Trophoblast cell (in vitro differentiated cells and primary cell): ENCODE data around the gene SEMA4C.

Experiments
- DNase-seq, 2 donors: peaks; one replicate each; pipeline ENCODE4 v3.0.0-alpha.2; 2016
- H2AFZ ChIP-seq: 2 replicates; pipeline ENCODE4 v1.6.1; 2013; ENCODE audit warnings: low read length, moderate library complexity, mild to moderate bottlenecking; ENCODE audit not compliant: insufficient read depth, poor library complexity
- H2AK5ac ChIP-seq: 2 replicates; pipeline ENCODE4 v1.6.1; 2013; ENCODE audit warnings: mild to moderate bottlenecking, low read length
- H2BK120ac ChIP-seq: 2 replicates; pipeline ENCODE4 v1.6.1; 2013; ENCODE audit warnings: low read length, mild to moderate bottlenecking, moderate library complexity; ENCODE audit not compliant: insufficient read depth, poor library complexity
- H2BK12ac ChIP-seq: 2 replicates; pipeline ENCODE4 v1.6.1; 2013; ENCODE audit warnings: mild to moderate bottlenecking, low read length, moderate library complexity
- H2BK5ac ChIP-seq: 2 replicates; pipeline ENCODE4 v1.6.1; 2013; ENCODE audit warnings: low read length, low read depth, moderate library complexity, mild to moderate bottlenecking; ENCODE audit not compliant: poor library complexity
- H3K14ac ChIP-seq: 2 replicates; pipeline ENCODE4 v1.6.1; 2013; ENCODE audit warnings: mild to moderate bottlenecking, low read length
- H3K18ac ChIP-seq: 2 replicates; pipeline ENCODE4 v1.6.1; 2013; ENCODE audit warnings: mild to moderate bottlenecking, low read length
- H3K23ac ChIP-seq: 2 replicates; pipeline ENCODE4 v1.6.1; 2013; ENCODE audit warnings: low read length
- H3K27ac ChIP-seq: 2 replicates; pipeline ENCODE4 v1.5.1; 2013; ENCODE audit warnings: low read depth, mild to moderate bottlenecking, inconsistent platforms, low read length, moderate library complexity
- H3K27me3 ChIP-seq: 2 replicates; pipeline ENCODE4 v1.6.1; 2013; ENCODE audit warnings: inconsistent platforms, mild to moderate bottlenecking, low read length, moderate library complexity; ENCODE audit not compliant: insufficient read depth
- H3K36me3 ChIP-seq, 2 experiments: 1 replicate in 1 of 2; 2 replicates in 1 of 2; pipeline ENCODE4 v1.6.1; 2013; ENCODE audit warnings: low read length in 2 of 2, mild to moderate bottlenecking in 2 of 2, moderate library complexity in 1 of 2; ENCODE audit not compliant: insufficient read depth in 2 of 2, control insufficient read depth in 1 of 2
- H3K4ac ChIP-seq: 2 replicates; pipeline ENCODE4 v1.6.1; 2013; ENCODE audit warnings: low read depth, mild to moderate bottlenecking, low read length, moderate library complexity
- H3K4me1 ChIP-seq, 2 experiments: 1 replicate in 1 of 2; 2 replicates in 1 of 2; pipeline ENCODE4 v1.6.1; 2013; ENCODE audit warnings: low read length in 2 of 2, mild to moderate bottlenecking in 2 of 2, moderate library complexity in 1 of 2; ENCODE audit not compliant: insufficient read depth in 2 of 2, control insufficient read depth in 1 of 2
- H3K4me2 ChIP-seq: 2 replicates; pipeline ENCODE4 v1.6.1; 2013; ENCODE audit warnings: inconsistent platforms, mild to moderate bottlenecking, low read length, moderate library complexity
- H3K4me3 ChIP-seq: 2 replicates; pipeline ENCODE4 v1.5.1; 2013; ENCODE audit warnings: mild to moderate bottlenecking, low read depth, low read length, inconsistent platforms
- H3K79me1 ChIP-seq: one replicate; pipeline ENCODE4 v1.6.1; 2013; ENCODE audit warnings: low read length
- H3K79me2 ChIP-seq: 2 replicates; pipeline ENCODE4 v1.6.1; 2013; ENCODE audit warnings: low read length, mild to moderate bottlenecking; ENCODE audit not compliant: control insufficient read depth, insufficient read depth, poor library complexity
- H3K9ac ChIP-seq: 2 replicates; pipeline ENCODE4 v1.6.1; 2013; ENCODE audit warnings: mild to moderate bottlenecking, low read length
- H3K9me3 ChIP-seq: 2 replicates; pipeline ENCODE4 v1.6.1; 2013; ENCODE audit warnings: low read depth, mild to moderate bottlenecking, control low read depth, inconsistent platforms, low read length; ENCODE audit not compliant: insufficient read depth
- H4K12ac ChIP-seq: 2 replicates; pipeline ENCODE4 v1.6.1; 2013; ENCODE audit warnings: low read depth, mild to moderate bottlenecking, low read length, moderate library complexity
- H4K8ac ChIP-seq: 2 replicates; pipeline ENCODE4 v1.6.1; 2013; ENCODE audit warnings: low read depth, mild to moderate bottlenecking, low read length, moderate library complexity
- H4K91ac ChIP-seq: one replicate; pipeline ENCODE4 v1.6.1; 2013; ENCODE audit warnings: low read depth, mild to moderate bottlenecking, low read length, moderate library complexity
- WGBS: extraction: QIAGEN DNeasy Blood & Tissue Kit; methylation state at CpG from one replicate; pipeline ENCODE4 v1.1.7; 2013; ENCODE audit warnings: missing lambda C conversion rate; ENCODE audit not compliant: insufficient read length, insufficient coverage; ENCODE audit errors: extremely low coverage; 5-methylcytosine and 5-hydroxymethylcytosine counted together

SEMA4C gene

DNA sequence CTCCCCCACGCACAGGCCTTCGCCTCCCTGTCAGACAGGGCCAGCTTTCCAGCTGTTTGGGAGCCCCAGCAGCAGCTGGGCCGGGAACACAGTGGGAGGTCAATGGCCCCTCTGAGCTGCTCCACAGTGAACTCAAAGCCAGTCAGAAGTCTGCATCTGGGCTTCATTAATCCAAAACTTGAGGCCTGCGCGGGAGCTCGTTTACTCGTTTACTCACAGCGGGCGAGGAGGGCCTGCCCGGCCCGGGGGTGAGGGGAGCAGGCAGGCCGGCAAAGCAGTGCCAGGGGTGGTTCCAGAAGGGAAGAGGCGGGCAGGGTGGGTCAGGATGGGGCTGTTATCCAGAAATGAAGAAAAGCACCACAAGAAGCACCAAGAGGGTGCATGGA lies 36.8 kb upstream of the SEMA4C start:
- Histone ChIP-seq H3K4ac (peak overlapping the region; percentile 86), H2BK120ac (peak overlapping the region; percentile 82), H3K79me2 (no peaks in the 10 kb centered on the region), H3K9ac (no peak overlapping the region), H4K91ac (peak overlapping the region; percentile 80), H2BK12ac (peak overlapping the region; percentile 90), H3K4me3 (no peak overlapping the region), H3K9me3 (no peaks in the 10 kb centered on the region), H3K79me1 (peaks cover 25% of the 10 kb centered on the region), H3K4me2 (no peak overlapping the region), H3K27me3 (no peaks in the 10 kb centered on the region), H2AFZ (peak overlapping the region; percentile 63), H2BK5ac (peak overlapping the region; percentile 54), H3K4me1 (peaks cover 33 to 40% of the 10 kb centered on the region in 2 experiments), H3K23ac (no peak overlapping the region), H3K14ac (peak overlapping the region; percentile 87), H3K18ac (peak overlapping the region; percentile 93), H4K8ac (peak overlapping the region; percentile 65), H3K36me3 (no peaks in the 10 kb centered on the region), H4K12ac (peak overlapping the region; percentile 25), H3K27ac (no peak overlapping the region), H2AK5ac (peak overlapping the region; percentile 97)
- DNase-seq, result no peak
- whole genome bisulfite sequencing, result no CpG with 5 or more reads among the region's 13 CpGs

DNA sequence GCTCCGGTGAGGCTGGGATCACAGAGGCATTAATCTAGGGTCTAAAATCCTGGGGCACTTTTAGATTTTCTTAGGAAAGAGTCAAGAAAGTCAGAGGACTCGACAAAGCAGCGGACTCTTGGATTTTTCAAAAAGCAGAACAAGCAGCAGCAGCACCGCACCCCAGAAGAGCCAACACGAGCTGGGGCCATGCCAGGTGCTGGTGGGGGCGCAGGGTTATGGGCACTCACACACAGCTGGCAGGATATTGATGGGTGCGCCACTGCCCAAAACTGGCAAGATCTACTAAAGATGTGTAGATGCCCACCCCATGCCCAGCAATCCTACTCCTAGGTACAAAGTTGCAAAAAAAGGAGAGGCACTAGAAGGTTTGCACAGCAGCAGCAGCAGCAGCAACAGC lies 33.9 kb upstream of the SEMA4C start:
- Histone ChIP-seq H3K79me1 (peaks cover 29% of the 10 kb centered on the region), H4K8ac (peak overlapping the region; percentile 79), H3K4me2 (no peak overlapping the region), H3K27me3 (no peaks in the 10 kb centered on the region), H3K9ac (no peak overlapping the region), H2BK120ac (peak overlapping the region; percentile 77), H3K9me3 (no peaks in the 10 kb centered on the region), H3K27ac (no peak overlapping the region), H3K4me3 (no peak overlapping the region), H2BK5ac (peak overlapping the region; percentile 54), H3K14ac (peak overlapping the region; percentile 77), H3K23ac (no peak overlapping the region), H2AFZ (peak overlapping the region; percentile 63), H3K4ac (no peak overlapping the region), H4K91ac (peak overlapping the region; percentile 86), H3K36me3 (no peaks in the 10 kb centered on the region), H4K12ac (no peak overlapping the region), H3K79me2 (no peaks in the 10 kb centered on the region), H3K4me1 (peaks cover 27 to 32% of the 10 kb centered on the region in 2 experiments), H2AK5ac (peak overlapping the region; percentile 32), H2BK12ac (peak overlapping the region; percentile 93), H3K18ac (peak overlapping the region; percentile 57)
- DNase-seq, result no peak
- no CpG with 5 or more reads among the region's 7 CpGs for WGBS

DNA sequence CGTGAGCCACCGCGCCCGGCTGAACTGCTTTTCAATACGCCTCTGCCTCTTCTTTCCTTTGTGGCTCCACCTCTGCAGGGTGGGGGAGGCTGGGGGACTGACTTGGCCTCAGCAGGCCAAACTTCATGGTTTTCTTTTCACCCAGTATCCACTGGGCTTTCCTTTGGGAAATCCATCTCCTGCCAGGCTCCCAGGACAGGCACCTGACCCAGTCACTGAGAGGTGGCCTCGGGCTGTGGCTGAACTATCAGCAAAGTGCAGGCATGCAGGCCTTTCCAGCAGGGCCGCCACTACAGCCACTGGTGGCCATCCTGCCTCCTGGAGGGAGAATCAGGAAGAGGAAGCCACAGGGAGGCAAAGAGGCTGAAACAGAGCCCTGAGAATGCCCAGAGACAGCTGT lies 33.4 kb upstream of the SEMA4C start:
- Histone ChIP-seq H3K23ac (no peak overlapping the region), H3K18ac (peak overlapping the region; percentile 57), H2BK5ac (peak overlapping the region; percentile 54), H3K9ac (no peak overlapping the region), H3K27ac (no peak overlapping the region), H3K4me3 (no peak overlapping the region), H3K79me1 (peaks cover 29% of the 10 kb centered on the region), H4K12ac (no peak overlapping the region), H3K4me1 (peaks cover 27 to 32% of the 10 kb centered on the region in 2 experiments), H2BK120ac (peak overlapping the region; percentile 77), H3K9me3 (no peaks in the 10 kb centered on the region), H2AK5ac (peak overlapping the region; percentile 32), H4K8ac (peak overlapping the region; percentile 79), H3K4ac (no peak overlapping the region), H4K91ac (peak overlapping the region; percentile 86), H3K36me3 (no peaks in the 10 kb centered on the region), H3K14ac (peak overlapping the region; percentile 77), H2AFZ (peak overlapping the region; percentile 63), H2BK12ac (peak overlapping the region; percentile 93), H3K79me2 (no peaks in the 10 kb centered on the region), H3K4me2 (no peak overlapping the region), H3K27me3 (no peaks in the 10 kb centered on the region)
- DNase-seq, result peak; percentile 68 to 74
- no CpG with 5 or more reads among the region's 7 CpGs for WGBS

DNA sequence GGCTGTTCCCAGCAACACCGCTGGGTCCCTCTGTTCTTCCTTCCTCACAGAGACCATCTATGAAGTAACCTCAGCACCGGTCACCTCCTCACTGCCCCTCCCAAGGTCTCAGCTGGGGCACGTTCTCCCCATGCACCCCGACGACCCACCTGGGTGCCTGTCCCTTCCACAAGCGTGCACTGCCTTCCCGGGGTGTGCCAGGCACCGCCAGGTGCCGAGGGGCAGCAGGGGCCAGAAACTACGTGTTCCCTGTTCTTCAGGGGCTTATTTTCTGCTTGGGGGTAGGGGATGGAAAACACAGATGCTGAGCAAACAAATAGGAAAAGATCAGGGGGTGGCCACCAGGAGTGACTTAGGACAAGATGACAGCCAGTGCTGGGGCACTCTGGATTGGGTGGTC lies 30.4 kb upstream of the SEMA4C start:
- Histone ChIP-seq H3K79me1 (peaks cover 15% of the 10 kb centered on the region), H3K79me2 (no peaks in the 10 kb centered on the region), H3K27me3 (no peaks in the 10 kb centered on the region), H2AK5ac (peak overlapping the region; percentile 16), H3K23ac (no peak overlapping the region), H3K4me2 (no peak overlapping the region), H3K4ac (peak overlapping the region; percentile 39), H3K4me3 (no peak overlapping the region), H3K4me1 (peaks cover 24 to 31% of the 10 kb centered on the region in 2 experiments), H3K27ac (no peak overlapping the region), H3K9me3 (no peaks in the 10 kb centered on the region), H2AFZ (no peak overlapping the region), H3K9ac (no peak overlapping the region), H3K18ac (no peak overlapping the region), H3K36me3 (no peaks in the 10 kb centered on the region), H2BK12ac (peak overlapping the region; percentile 68), H4K91ac (peak overlapping the region; percentile 67), H2BK120ac (no peak overlapping the region), H3K14ac (peak overlapping the region; percentile 44), H2BK5ac (no peak overlapping the region), H4K8ac (no peak overlapping the region), H4K12ac (no peak overlapping the region)
- WGBS, result no CpG with 5 or more reads among the region's 10 CpGs
- DNase-seq, result no peak
